Neural cell (in vitro differentiated cells): ENCODE data around the gene ALG3.

Experiments
- EZH2 ChIP-seq: fragments of 200-600, 300-800 bp; shearing (Covaris generic), sonication (generic); IDR thresholded peaks from 2 replicates; pipeline ENCODE4 v1.6.1; 2014; ENCODE audit warnings: antibody characterized with exemption, low read length, borderline replicate concordance, mild to moderate bottlenecking; ENCODE audit not compliant: insufficient read depth, poor library complexity, severe bottlenecking
- MXI1 ChIP-seq: fragments of 450-650 bp; conservative IDR thresholded peaks from 2 replicates; pipeline ENCODE4 v1.6.1; 2014; ENCODE audit warnings: antibody characterized with exemption, mild to moderate bottlenecking; ENCODE audit not compliant: poor library complexity, severe bottlenecking
- TAF1 ChIP-seq: IDR thresholded peaks from 2 replicates; pipeline ENCODE4 v1.6.1; 2012; ENCODE audit warnings: low read depth
- TF ChIP-seq, protein P1 (sequence below): fragments of 450-650 bp; IDR thresholded peaks from 2 replicates; pipeline ENCODE4 v1.5.1; 2014; ENCODE audit warnings: antibody characterized with exemption, mild to moderate bottlenecking, moderate library complexity; ENCODE audit not compliant: poor library complexity, severe bottlenecking
- TF ChIP-seq, protein P2 (sequence below): IDR thresholded peaks from 2 replicates; pipeline ENCODE4 v1.6.1; 2012; ENCODE audit warnings: borderline replicate concordance

DNA sequence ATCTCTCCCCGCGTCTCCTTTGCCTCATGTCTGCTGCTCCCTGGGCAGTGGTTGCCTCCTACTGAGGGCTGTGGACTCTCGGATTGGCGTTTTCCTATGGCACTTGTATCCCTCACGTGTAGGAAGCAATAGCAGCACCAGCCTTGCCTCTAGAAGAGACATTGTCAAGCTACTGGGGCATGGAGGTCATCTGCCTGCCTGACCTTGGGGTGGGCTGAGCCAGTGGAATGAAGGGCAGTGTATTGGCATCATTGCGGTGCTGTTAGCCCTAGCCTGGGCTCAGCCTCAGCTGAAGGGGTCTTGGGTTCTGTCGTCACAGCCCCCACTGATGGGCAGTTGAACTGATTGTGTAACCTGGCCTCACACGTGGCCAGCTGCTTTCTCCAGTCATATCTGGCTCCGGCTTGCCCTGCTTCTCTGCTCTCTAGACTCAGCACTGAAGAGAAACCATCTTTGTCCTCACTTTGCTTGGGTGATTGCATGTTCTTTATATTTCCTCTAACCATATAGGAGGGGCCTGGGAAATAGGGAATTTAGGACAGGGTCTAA, 54.7 kb downstream of the ALG3 start:
- TF ChIP-seq, protein P1, sequence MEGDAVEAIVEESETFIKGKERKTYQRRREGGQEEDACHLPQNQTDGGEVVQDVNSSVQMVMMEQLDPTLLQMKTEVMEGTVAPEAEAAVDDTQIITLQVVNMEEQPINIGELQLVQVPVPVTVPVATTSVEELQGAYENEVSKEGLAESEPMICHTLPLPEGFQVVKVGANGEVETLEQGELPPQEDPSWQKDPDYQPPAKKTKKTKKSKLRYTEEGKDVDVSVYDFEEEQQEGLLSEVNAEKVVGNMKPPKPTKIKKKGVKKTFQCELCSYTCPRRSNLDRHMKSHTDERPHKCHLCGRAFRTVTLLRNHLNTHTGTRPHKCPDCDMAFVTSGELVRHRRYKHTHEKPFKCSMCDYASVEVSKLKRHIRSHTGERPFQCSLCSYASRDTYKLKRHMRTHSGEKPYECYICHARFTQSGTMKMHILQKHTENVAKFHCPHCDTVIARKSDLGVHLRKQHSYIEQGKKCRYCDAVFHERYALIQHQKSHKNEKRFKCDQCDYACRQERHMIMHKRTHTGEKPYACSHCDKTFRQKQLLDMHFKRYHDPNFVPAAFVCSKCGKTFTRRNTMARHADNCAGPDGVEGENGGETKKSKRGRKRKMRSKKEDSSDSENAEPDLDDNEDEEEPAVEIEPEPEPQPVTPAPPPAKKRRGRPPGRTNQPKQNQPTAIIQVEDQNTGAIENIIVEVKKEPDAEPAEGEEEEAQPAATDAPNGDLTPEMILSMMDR = no peak
- TF ChIP-seq EZH2 (no peak), MXI1 (no peak), TAF1 (no peak)
- TF ChIP-seq, protein P2, sequence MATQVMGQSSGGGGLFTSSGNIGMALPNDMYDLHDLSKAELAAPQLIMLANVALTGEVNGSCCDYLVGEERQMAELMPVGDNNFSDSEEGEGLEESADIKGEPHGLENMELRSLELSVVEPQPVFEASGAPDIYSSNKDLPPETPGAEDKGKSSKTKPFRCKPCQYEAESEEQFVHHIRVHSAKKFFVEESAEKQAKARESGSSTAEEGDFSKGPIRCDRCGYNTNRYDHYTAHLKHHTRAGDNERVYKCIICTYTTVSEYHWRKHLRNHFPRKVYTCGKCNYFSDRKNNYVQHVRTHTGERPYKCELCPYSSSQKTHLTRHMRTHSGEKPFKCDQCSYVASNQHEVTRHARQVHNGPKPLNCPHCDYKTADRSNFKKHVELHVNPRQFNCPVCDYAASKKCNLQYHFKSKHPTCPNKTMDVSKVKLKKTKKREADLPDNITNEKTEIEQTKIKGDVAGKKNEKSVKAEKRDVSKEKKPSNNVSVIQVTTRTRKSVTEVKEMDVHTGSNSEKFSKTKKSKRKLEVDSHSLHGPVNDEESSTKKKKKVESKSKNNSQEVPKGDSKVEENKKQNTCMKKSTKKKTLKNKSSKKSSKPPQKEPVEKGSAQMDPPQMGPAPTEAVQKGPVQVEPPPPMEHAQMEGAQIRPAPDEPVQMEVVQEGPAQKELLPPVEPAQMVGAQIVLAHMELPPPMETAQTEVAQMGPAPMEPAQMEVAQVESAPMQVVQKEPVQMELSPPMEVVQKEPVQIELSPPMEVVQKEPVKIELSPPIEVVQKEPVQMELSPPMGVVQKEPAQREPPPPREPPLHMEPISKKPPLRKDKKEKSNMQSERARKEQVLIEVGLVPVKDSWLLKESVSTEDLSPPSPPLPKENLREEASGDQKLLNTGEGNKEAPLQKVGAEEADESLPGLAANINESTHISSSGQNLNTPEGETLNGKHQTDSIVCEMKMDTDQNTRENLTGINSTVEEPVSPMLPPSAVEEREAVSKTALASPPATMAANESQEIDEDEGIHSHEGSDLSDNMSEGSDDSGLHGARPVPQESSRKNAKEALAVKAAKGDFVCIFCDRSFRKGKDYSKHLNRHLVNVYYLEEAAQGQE = no peak
